Natural killer cell (primary cell): ENCODE measurements around the gene GAPDH. TPM values are rescaled to one million over a fixed set of nuclear protein-coding genes. Genes with fewer than 3 reads are reported as not detected.

ENCODE experiments used
- ATAC-seq, 3 donors: fragments of 150-1000 bp in 2 of 3; fragments of 200-7000 bp in 1 of 3; cut with Tn5 transposase; 1 replicate in 1 of 3; 2 replicates in 2 of 3; pipeline ENCODE4 v1.10.0; 2021; ENCODE audit warnings: mild to moderate bottlenecking in 2 of 3, moderate library complexity in 2 of 3
- DNase-seq, 2 donors: peaks; one replicate each; pipeline versions ENCODE4 v3.0.0 to v3.0.0-alpha.2; 2013 to 2021; ENCODE audit warnings: mixed read lengths in 1 of 2
- H3K27ac ChIP-seq: one replicate; pipeline ENCODE4 v1.5.1; 2013; ENCODE audit warnings: mild to moderate bottlenecking, low read length
- H3K27me3 ChIP-seq: one replicate; pipeline ENCODE4 v1.6.1; 2013; ENCODE audit warnings: low read length; ENCODE audit not compliant: control insufficient read depth, insufficient read depth
- H3K36me3 ChIP-seq: one replicate; pipeline ENCODE4 v1.6.1; 2013; ENCODE audit warnings: low read length; ENCODE audit not compliant: control insufficient read depth, insufficient read depth
- H3K4me1 ChIP-seq: one replicate; pipeline ENCODE4 v1.6.1; 2013; ENCODE audit warnings: low read length; ENCODE audit not compliant: control insufficient read depth, insufficient read depth
- H3K4me3 ChIP-seq: one replicate; pipeline ENCODE4 v1.5.1; 2013; ENCODE audit warnings: low read length
- H3K9me3 ChIP-seq: one replicate; pipeline ENCODE4 v1.6.1; 2013; ENCODE audit warnings: low read length; ENCODE audit not compliant: control insufficient read depth, insufficient read depth
- H3K27ac Mint-ChIP-seq, 2 donors: one replicate each; pipeline ENCODE4 v1.8.0; 2022; ENCODE audit warnings: mild to moderate bottlenecking in 2 of 2, mixed read lengths in 2 of 2, moderate library complexity in 1 of 2
- H3K27me3 Mint-ChIP-seq, 2 donors: one replicate each; pipeline ENCODE4 v1.8.0; 2022; ENCODE audit warnings: low read depth in 2 of 2, mixed read lengths in 2 of 2
- H3K36me3 Mint-ChIP-seq: one replicate; pipeline ENCODE4 v1.8.0; 2022; ENCODE audit warnings: mixed read lengths
- H3K4me1 Mint-ChIP-seq, 2 donors: one replicate each; pipeline ENCODE4 v1.8.0; 2022; ENCODE audit warnings: mixed read lengths in 2 of 2
- H3K4me3 Mint-ChIP-seq: one replicate; pipeline ENCODE4 v1.8.0; 2022; ENCODE audit warnings: mild to moderate bottlenecking, moderate library complexity, mixed read lengths
- H3K9me3 Mint-ChIP-seq, 2 donors: one replicate each; pipeline ENCODE4 v1.8.0; 2022; ENCODE audit warnings: mixed read lengths in 2 of 2
- WGBS: methylation state at CpG from one replicate; pipeline ENCODE4 v1.1.7; 2013; ENCODE audit warnings: missing lambda C conversion rate; ENCODE audit not compliant: insufficient coverage; 5-methylcytosine and 5-hydroxymethylcytosine counted together
- intact Hi-C: fragments of 100-400 bp; cut with micrococcal nuclease; formaldehyde crosslinking; loops from one replicate; pipeline ENCODE4 v1.14.2; 2022
- total RNA-seq, 4 donors: library from RNA; stranded (reverse); fragments of 120-200 nt in 1 of 4; gene quantifications; one replicate each; pipeline versions ENCODE4 v1.2.3 to v1.2.4, GENCODE V29; 2013 to 2022
- TF ChIP-seq, protein P1 (sequence below): fragments of 200-600 bp; IDR thresholded peaks from one replicate; pipeline ENCODE4 v1.8.0; 2022; ENCODE audit warnings: antibody characterized with exemption

GAPDH gene
- total RNA-seq, 3 donors from 2014 or later (not counting 1 experiment from before 2014, with no cell fraction given): 606 to 729 (median 642) TPM

DNA sequence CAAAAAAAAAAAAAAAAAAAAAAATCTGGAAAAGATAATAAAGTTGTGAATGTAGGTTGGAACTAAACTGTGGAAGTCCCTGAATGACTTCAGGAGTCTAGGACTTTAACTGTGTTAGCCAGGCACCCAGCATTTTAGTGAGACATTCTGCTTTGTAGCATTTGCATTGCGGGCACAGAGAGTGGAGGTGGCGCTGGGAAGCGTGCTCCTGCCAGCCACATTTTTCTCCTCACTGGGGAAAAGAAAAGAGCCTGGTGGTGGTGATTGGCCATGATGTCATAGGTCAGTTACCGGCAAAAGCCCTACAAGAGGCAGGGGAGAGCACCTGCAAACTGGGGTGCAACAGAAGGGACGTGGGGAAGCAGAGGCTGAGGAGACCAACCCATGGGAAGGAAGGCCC lies 9.7 kb upstream of the GAPDH start:
- H3K27ac ChIP-seq: no peak overlapping the region
- no peaks in the 10 kb centered on the region for H3K27me3 ChIP-seq
- DNase-seq (no peak), ATAC-seq (no peak)
- Mint-ChIP-seq H3K36me3 (peaks cover 14% of the 10 kb centered on the region), H3K27me3 (no peaks in the 10 kb centered on the region), H3K4me1 (peaks cover 0 to 7% of the 10 kb centered on the region in 2 donors), H3K9me3 (no peaks in the 10 kb centered on the region), H3K27ac (no peak overlapping the region), H3K4me3 (no peak overlapping the region)
- peaks cover 94% of the 10 kb centered on the region for H3K36me3 ChIP-seq
- 95% methylated on average over 5 of the region's 5 CpGs for WGBS
- H3K4me3 ChIP-seq: no peak overlapping the region
- H3K9me3 ChIP-seq: no peaks in the 10 kb centered on the region
- H3K4me1 ChIP-seq: no peaks in the 10 kb centered on the region
- TF ChIP-seq, protein P1, sequence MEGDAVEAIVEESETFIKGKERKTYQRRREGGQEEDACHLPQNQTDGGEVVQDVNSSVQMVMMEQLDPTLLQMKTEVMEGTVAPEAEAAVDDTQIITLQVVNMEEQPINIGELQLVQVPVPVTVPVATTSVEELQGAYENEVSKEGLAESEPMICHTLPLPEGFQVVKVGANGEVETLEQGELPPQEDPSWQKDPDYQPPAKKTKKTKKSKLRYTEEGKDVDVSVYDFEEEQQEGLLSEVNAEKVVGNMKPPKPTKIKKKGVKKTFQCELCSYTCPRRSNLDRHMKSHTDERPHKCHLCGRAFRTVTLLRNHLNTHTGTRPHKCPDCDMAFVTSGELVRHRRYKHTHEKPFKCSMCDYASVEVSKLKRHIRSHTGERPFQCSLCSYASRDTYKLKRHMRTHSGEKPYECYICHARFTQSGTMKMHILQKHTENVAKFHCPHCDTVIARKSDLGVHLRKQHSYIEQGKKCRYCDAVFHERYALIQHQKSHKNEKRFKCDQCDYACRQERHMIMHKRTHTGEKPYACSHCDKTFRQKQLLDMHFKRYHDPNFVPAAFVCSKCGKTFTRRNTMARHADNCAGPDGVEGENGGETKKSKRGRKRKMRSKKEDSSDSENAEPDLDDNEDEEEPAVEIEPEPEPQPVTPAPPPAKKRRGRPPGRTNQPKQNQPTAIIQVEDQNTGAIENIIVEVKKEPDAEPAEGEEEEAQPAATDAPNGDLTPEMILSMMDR: no peak
- intact Hi-C loops: no loop called here

DNA sequence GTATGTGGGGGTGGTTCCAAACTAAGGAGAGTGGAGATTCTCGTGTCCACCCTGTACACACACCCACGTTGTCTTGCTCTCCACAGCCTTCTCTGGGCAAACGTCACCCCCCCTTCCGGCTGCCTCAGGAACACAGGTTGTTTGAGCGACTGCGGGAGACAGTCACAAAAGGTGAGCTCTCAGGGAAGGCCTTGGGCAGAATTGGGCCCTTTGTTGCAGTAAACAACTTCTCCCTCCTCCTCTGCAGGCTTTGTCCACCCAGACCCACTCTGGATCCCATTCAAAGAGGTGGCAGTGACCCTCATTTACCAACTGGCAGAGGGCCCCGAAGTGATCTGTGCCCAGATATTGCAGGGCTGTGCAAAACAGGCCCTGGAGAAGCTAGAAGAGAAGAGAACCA lies 8.1 kb upstream of the GAPDH start:
- no peak overlapping the region for H3K27ac Mint-ChIP-seq
- TF ChIP-seq, protein P1: no peak
- WGBS: 98% methylated on average over 7 of the region's 7 CpGs
- ATAC-seq: no peak
- no peaks in the 10 kb centered on the region for H3K9me3 Mint-ChIP-seq
- intact Hi-C loops: no loop called here
- no peak overlapping the region for H3K27ac ChIP-seq
- H3K27me3 ChIP-seq: no peaks in the 10 kb centered on the region
- peaks cover 96% of the 10 kb centered on the region for H3K36me3 ChIP-seq
- H3K4me3 ChIP-seq: no peak overlapping the region
- no peaks in the 10 kb centered on the region for H3K27me3 Mint-ChIP-seq
- H3K4me3 Mint-ChIP-seq: no peak overlapping the region
- peaks cover 23% of the 10 kb centered on the region for H3K36me3 Mint-ChIP-seq
- no peak for DNase-seq
- no peaks in the 10 kb centered on the region for H3K9me3 ChIP-seq
- no peaks in the 10 kb centered on the region for H3K4me1 Mint-ChIP-seq
- H3K4me1 ChIP-seq: no peaks in the 10 kb centered on the region

DNA sequence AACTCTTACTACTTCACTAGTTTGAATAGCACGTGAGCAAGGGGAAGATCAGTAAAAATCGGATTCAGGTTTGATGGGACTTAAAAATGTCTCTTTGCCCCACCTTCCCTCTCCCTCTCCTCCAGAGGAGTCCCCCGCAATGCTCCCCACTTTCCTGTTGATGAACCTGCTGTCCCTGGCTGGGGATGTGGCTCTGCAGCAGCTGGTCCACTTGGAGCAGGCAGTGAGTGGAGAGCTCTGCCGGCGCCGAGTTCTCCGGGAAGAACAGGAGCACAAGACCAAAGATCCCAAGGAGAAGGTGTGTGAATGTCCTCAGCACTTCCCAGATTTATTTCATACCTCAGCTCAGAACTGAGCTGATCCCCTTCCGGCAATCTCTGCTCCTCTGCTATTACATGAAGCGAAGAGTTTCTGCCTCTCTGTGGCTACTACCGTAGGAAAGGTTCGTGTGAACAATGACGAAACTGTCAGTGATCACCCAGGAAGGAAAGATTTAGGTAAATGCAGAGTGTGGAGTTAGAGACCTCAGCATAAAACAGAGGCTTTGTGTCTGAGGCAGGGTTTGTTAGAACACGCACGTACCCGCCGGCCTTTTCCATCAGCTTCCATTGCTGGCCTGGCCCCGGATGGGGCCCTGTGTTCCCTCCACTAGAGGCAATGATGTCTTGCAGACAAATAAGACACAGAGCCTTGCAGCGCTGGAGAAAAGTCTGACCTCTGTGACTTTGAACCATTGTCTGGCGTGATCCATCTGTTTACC lies 7.4 kb upstream of the GAPDH start:
- H3K27ac Mint-ChIP-seq: no peak overlapping the region
- peaks cover 1% of the 10 kb centered on the region for H3K4me1 ChIP-seq

More for the DNA sequence above, 7.4 kb upstream of the GAPDH start:
- peaks cover 18% of the 10 kb centered on the region for H3K36me3 Mint-ChIP-seq
- WGBS: 98% methylated on average over 19 of the region's 19 CpGs
- no peaks in the 10 kb centered on the region for H3K27me3 Mint-ChIP-seq
- intact Hi-C loops: no loop called here
- Histone ChIP-seq H3K27ac (no peak overlapping the region), H3K9me3 (no peaks in the 10 kb centered on the region), H3K4me3 (no peak overlapping the region), H3K27me3 (no peaks in the 10 kb centered on the region), H3K36me3 (peaks cover 89% of the 10 kb centered on the region)
- H3K4me1 Mint-ChIP-seq: peaks cover 0 to 1% of the 10 kb centered on the region in 2 donors
- no peaks in the 10 kb centered on the region for H3K9me3 Mint-ChIP-seq
- no peak overlapping the region for H3K4me3 Mint-ChIP-seq
- TF ChIP-seq, protein P1: no peak
- no peak for DNase-seq
- ATAC-seq: no peak
